Measurements from ENCODE around the gene ZSCAN16.
"Not testable (repeated sequence)": the region's sequence is repeated elsewhere in the genome, so short reads cannot be mapped to it uniquely, and the experiment has no call there.

The ZSCAN16 gene

GRCh38 chr6:28124350-28124970 lies at the start of gene ZSCAN16:
Gene ZSCAN16, plus strand, starts transcription at chr6:28124609. Its CDS starts 835 bp downstream, at chr6:28125444.
- peak; percentile 74 to 80 for DNase-seq

GRCh38 chr6:28078050-28078449 lies 46.4 kb upstream of the ZSCAN16 start:
- no peak for DNase-seq

DNA sequence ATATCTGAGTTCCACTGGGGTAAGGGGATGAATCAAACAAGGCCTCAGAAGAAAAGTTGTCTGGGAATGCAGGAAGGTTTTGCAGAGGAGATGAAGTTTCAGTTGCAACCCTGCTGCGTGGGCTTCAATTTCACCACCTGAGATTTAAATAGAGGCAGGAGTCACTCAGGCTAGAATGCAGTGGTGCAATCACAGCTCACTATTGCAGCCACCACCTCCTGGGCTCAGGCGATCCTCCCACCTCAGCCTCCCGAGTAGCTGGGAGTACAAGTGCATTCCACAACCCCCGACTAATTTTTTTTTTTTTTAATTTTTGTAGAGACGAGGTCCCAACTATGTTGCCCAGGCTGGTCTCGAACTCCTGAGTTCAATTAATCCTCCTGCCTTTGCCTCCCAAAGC lies 45.6 kb upstream of the ZSCAN16 start:
- no peak for DNase-seq

DNA sequence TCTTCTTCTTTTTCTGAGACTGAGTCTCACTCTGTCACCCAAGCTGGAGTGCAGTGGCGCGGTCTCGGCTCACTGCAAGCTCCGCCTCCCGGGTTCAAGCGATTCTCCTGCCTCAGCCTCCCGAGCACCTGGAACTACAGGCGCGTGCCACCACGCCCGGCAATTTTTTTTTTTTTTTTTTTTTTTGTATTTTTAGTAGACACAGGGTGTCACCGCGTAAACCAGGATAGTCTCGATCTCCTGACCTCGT lies 44.1 kb upstream of the ZSCAN16 start, which contains the start of gene ZNF165:
Gene ZNF165, plus strand, starts transcription at position 188 of the 250 bp plus-strand sequence. CDS start 4,913 bp downstream, outside the sequence.
- DNase-seq, result not testable (repeated sequence)

DNA sequence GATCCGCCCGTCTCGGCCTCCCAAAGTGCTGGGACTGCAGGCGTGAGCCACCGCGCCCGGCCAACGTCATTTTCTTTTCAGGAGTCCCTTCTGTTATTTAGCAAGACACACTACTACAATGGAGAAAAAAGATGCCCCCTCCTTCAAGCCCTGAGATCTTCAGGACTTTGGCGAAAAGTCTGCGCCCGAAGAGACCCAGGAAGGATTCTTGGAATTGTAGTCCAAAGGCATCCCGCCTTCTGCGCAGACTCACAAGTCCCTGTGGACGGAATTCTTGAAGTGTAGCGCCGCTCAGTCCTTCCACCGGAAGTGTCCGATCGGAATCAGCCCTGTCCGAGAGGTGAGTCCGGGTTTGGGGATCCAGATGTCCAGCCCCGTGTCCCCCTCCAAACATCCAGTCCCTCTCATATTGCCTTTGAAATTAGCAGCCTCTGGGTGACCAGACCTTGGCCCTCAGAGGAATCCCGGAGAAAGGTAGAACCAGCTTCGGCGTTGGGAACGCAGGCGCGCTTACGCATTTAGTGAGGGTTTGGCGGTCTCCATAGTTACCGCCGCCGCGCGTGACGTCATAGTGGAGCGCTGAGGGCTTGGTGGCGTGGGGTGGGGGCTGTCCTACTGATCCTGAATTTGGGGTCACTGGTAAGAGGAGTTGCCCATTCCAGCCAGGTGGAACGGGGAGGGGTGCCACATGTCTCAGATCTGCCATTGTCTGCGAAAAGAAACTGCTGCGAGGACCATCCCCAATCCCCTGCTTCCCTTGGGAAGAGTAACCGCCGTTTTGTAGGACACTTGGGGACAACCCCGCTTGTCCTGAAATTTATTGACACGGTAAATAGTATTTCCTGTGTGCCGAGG lies 43.6 kb upstream of the ZSCAN16 start:
- peak; percentile 90 to 92 for DNase-seq

DNA sequence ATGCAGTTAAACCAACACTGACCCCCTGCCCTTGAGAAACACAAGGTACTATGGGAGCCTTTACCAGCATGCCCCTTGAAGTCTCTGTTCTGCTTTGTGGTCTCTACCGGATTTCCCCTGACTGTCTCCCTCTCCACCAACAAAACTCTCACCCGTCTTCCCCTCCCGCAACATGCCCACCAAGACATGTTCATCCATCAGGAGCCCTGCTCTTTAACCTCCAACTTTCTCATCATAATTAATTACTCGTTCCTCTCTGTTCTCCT lies 43.0 kb upstream of the ZSCAN16 start:
- DNase-seq, result no peak

GRCh38 chr6:28082939-28083338 lies 41.5 kb upstream of the ZSCAN16 start:
- DNase-seq, result no peak

GRCh38 chr6:28089054-28089453 lies 35.4 kb upstream of the ZSCAN16 start:
- no peak for DNase-seq

- DNase-seq, result no peak
Observed at GRCh38 chr6:28090917-28091586, 33.4 kb upstream of the ZSCAN16 start.

DNA sequence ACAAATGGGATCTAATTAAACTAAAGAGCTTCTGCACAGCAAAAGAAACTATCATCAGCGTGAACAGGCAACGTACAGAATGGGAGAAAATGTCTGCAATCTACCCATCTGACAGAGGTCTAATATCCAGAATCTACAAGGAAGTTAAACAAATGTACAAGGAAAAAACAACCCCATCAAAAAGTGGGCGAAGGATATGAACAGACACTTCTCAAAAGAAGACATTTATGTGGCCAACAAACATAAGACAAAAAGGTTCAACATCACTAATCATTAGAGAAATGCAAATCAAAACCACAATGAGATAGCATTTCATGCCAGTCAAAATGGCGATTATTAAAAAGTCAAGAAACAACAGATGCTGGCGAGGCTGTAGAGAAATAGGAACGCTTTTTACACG lies 22.2 kb upstream of the ZSCAN16 start:
- not testable (repeated sequence) for DNase-seq

GRCh38 chr6:28102699-28103098 lies 21.7 kb upstream of the ZSCAN16 start:
- not testable (repeated sequence) for DNase-seq

DNA sequence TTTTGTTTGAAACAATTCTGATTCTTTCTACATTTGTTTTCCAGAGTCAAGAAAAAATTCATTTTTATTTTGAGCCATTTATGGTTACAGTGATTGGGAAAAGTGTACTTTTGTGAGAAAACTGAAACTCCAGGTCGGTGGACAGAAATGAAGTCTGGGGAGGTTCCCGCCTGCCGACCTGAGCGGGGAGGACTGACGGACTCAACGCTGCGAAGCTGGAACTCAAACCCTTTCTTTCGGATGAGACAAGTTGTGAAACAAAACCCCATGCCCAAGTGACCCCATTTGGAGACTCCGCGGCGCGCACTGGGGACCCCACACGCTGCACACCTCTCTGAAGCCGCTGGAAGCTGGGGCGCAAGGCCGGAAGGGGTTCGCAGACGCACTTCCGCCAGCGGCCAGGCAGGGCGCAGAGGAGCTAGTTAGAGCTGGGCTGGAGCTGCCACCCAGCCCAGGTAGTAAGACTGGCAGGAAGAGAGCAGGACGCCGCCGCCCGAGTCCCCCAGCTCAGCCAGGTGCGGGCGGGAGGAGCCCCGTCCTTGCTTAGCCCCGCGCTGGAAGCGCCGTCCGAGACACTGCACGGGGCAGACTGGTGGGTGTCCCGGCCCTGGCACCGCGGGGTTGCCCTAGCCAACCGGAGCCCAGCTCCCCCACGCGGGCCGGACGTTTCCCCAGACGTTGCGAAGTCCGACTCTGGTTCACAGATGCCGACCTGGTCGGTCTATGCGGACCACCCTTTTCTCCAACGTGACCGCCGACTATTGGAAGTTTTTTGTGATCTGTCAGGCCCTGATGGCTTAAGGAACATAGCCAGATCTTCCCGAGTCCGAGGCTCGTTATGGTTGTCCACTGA lies 19.8 kb upstream of the ZSCAN16 start:
- peak; percentile 82 to 86 for DNase-seq

DNA sequence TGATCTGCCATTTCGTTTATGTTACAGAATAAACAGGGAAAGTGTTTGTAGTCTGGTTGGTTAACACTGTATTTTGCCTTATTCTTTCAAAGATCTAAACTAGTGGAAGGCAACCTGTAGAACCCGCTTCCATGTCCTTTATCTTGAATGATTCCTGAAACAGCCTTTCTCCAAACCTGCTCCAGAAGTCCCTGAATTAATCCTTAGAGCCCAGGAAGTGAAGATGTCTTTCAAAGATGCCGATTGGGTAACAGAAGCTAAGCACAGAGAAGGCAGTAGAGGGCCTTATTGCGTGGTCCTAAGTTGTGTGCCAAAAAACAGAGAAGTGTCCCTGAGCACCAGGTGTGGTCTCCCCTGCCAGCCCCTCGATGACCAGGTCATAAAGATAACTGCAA lies 19.2 kb upstream of the ZSCAN16 start:
- DNase-seq, result no peak

GRCh38 chr6:28107506-28107905 lies 16.9 kb upstream of the ZSCAN16 start:
- no peak for DNase-seq

GRCh38 chr6:28111964-28112363 lies 12.4 kb upstream of the ZSCAN16 start:
- DNase-seq, result no peak

- DNase-seq, result no peak
Observed at GRCh38 chr6:28115799-28116198, 8.6 kb upstream of the ZSCAN16 start.

GRCh38 chr6:28117386-28118050 lies 6.9 kb upstream of the ZSCAN16 start:
- DNase-seq, result no peak

DNA sequence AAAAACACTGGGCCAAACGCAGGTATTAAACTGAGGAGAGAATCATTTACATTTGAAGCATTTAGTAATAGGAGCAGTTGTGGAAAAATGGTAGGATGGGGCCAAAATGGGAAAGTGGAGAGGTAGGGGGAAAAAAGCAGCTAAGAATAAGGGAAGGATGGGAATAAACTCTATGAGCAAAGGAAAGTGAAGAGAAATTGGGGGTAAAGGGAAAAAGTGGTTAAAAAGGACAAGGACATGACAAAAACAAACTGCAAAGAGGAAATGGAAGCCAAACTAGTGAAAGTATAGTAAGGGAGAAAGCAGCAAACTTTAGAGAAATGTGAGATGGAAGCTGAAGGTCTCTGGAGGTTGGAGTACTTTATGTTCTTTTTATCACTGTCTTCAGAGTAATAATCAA lies 6.2 kb upstream of the ZSCAN16 start:
- no peak for DNase-seq

GRCh38 chr6:28121876-28122275 lies 2.5 kb upstream of the ZSCAN16 start:
- no peak for DNase-seq

- DNase-seq, result not testable (repeated sequence)
Observed at GRCh38 chr6:28122283-28122682, 2.1 kb upstream of the ZSCAN16 start.

DNA sequence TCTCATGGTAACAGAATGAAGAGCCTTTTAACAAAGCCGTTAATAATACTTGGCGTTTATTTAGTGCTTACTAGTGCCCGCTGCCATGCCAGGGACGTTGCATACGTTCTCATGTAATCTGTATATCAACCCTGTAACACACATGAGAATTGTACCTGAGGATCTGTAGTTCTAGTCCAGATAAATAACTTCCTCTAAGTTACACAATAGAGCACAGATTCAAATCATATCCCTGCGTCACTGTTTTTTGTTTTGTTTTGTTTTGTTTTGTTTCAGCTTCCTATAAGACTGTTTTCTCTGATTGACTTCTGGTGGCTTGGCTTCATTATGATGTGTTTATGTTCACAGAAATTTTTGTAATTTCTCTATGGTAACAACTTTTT lies 553 bp downstream of the ZSCAN16 start:
- no peak for DNase-seq

GRCh38 chr6:28125401-28125800 lies 992 bp downstream of the ZSCAN16 start:
- DNase-seq, result no peak

DNA sequence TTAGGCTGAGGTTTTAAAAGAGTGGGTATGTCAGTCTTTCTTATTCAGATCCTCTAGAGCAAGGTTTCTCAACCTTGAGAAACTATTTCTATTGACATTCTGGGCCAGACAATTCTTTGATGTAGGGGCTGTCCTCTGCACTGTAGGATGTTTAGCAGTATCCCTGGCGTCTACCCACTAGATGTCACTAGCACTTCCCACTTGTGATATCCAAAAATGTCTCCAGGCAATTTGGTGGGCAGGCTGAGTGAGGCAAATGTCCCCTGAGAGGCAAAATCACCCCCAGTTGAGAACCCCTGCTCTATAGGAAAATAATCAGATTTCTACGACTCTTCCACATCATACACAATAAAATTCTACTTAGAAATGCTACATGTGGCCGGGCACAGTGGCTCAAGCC lies 9.6 kb downstream of the ZSCAN16 start:
- peak in 1 of 2 experiments; percentile 27 for DNase-seq
